DND-41 (cell line): ENCODE results near the gene RYR2.

Experiments
- CTCF ChIP-seq: IDR thresholded peaks from 2 replicates; pipeline ENCODE4 v1.5.1; 2012; ENCODE audit warnings: borderline replicate concordance, low read length, moderate library complexity, mild to moderate bottlenecking; ENCODE audit not compliant: poor library complexity, severe bottlenecking; ENCODE audit errors: extremely low read depth
- EZH2 ChIP-seq: IDR thresholded peaks from 3 replicates; pipeline ENCODE4 v1.6.1; 2012; ENCODE audit warnings: borderline replicate concordance, low read depth, mild to moderate bottlenecking, moderate library complexity, low read length, inconsistent platforms; ENCODE audit not compliant: severe bottlenecking

- TF ChIP-seq CTCF (no peak), EZH2 (no peak)
Measured at GRCh38 chr1:237003516-237003915, 38.5 kb upstream of the RYR2 start.
